Measurements from ENCODE around the gene RASD2. TPM values are rescaled to one million over a fixed set of nuclear protein-coding genes. Genes with fewer than 3 reads are reported as not detected.

Gene RASD2
- total RNA-seq, 4 donors from 2014 or later, result 8.5 to 19.7 (median 13.9) TPM

- Histone ChIP-seq H3K27ac (no peak overlapping the region), H3K4me1 (peaks cover 0 to 5% (median 0%) of the 10 kb centered on the region in 4 donors), H3K4me3 (no peak overlapping the region), H3K27me3 (no peaks in the 10 kb centered on the region), H3K9me3 (no peaks in the 10 kb centered on the region), H3K36me3 (no peaks in the 10 kb centered on the region)
- in situ Hi-C loops (cut with MboI; ENCODE audit: low pct_ligation_motif_present in 1 of 4, low pct_unique_long_range_greater_than_20kb in 1 of 4, low sequenced_read_pairs in 3 of 4) (no loop called here), intact Hi-C loops (cut with DNase I; ENCODE audit: low total_unique reads) (no loop called here)
- no peak for DNase-seq
- 83 to 94% methylated on average over 7 to 20 of the region's 20 CpGs for WGBS, 2 donors (ENCODE audit: low coverage in 1 of 2)
- TF ChIP-seq POLR2AphosphoS5 (IDR thresholded peaks at IDR 0.05), result no peak
- no peak for TF ChIP-seq EP300 (IDR thresholded peaks at IDR 0.05; ENCODE audit: low read depth)
- TF ChIP-seq POLR2A (IDR thresholded peaks at IDR 0.05), result no peak
- no peak for TF ChIP-seq CTCF (IDR thresholded peaks at IDR 0.05)
These were observed 21.3 kb downstream of the RASD2 start for GRCh38 chr22:35561796-35562526.

- Histone ChIP-seq H3K4me3 (no peak overlapping the region), H3K9me3 (no peaks in the 10 kb centered on the region), H3K27ac (no peak overlapping the region), H3K36me3 (no peaks in the 10 kb centered on the region), H3K27me3 (no peaks in the 10 kb centered on the region), H3K4me1 (peaks cover 0 to 5% (median 0%) of the 10 kb centered on the region in 4 donors)
- in situ Hi-C loops (cut with MboI; ENCODE audit: low pct_ligation_motif_present in 1 of 4, low pct_unique_long_range_greater_than_20kb in 1 of 4, low sequenced_read_pairs in 3 of 4) (no loop called here), intact Hi-C loops (cut with DNase I; ENCODE audit: low total_unique reads) (no loop called here)
- no peak for DNase-seq
- TF ChIP-seq EP300 (IDR thresholded peaks at IDR 0.05; ENCODE audit: low read depth), result no peak
- no peak for TF ChIP-seq CTCF (IDR thresholded peaks at IDR 0.05)
- no peak for TF ChIP-seq POLR2AphosphoS5 (IDR thresholded peaks at IDR 0.05)
- TF ChIP-seq POLR2A (IDR thresholded peaks at IDR 0.05), result no peak
- 65 to 84% methylated on average over 2 to 7 of the region's 7 CpGs for WGBS, 2 donors (ENCODE audit: low coverage in 1 of 2)
These were observed 22.6 kb downstream of the RASD2 start for GRCh38 chr22:35563211-35563610.

- Histone ChIP-seq H3K9me3 (no peaks in the 10 kb centered on the region), H3K4me3 (no peak overlapping the region), H3K36me3 (no peaks in the 10 kb centered on the region), H3K27ac (no peak overlapping the region), H3K27me3 (no peaks in the 10 kb centered on the region), H3K4me1 (peaks cover 0 to 7% (median 2%) of the 10 kb centered on the region in 4 donors)
- WGBS, 2 donors (ENCODE audit: low coverage in 1 of 2), result 43 to 61% methylated on average over 1 to 10 of the region's 10 CpGs
- in situ Hi-C loops (cut with MboI; ENCODE audit: low pct_ligation_motif_present in 1 of 4, low pct_unique_long_range_greater_than_20kb in 1 of 4, low sequenced_read_pairs in 3 of 4), result no loop called here
- no peak for TF ChIP-seq POLR2A (IDR thresholded peaks at IDR 0.05)
- no peak for TF ChIP-seq EP300 (IDR thresholded peaks at IDR 0.05; ENCODE audit: low read depth)
- TF ChIP-seq POLR2AphosphoS5 (IDR thresholded peaks at IDR 0.05), result no peak
- DNase-seq, result no peak
- intact Hi-C loops (cut with DNase I; ENCODE audit: low total_unique reads), result no loop called here
These were observed 24.6 kb downstream of the RASD2 start for GRCh38 chr22:35564975-35565867.

- no peak for DNase-seq
- TF ChIP-seq EP300 (IDR thresholded peaks at IDR 0.05; ENCODE audit: low read depth) (no peak), POLR2AphosphoS5 (IDR thresholded peaks at IDR 0.05) (no peak), CTCF (IDR thresholded peaks at IDR 0.05) (no peak), POLR2A (IDR thresholded peaks at IDR 0.05) (no peak)
- Histone ChIP-seq H3K27me3 (no peaks in the 10 kb centered on the region), H3K36me3 (no peaks in the 10 kb centered on the region), H3K4me3 (no peak overlapping the region), H3K9me3 (no peaks in the 10 kb centered on the region), H3K27ac (no peak overlapping the region), H3K4me1 (peaks cover 0 to 7% (median 2%) of the 10 kb centered on the region in 4 donors)
- intact Hi-C loops (cut with DNase I; ENCODE audit: low total_unique reads), result no loop called here
- 47 to 67% methylated on average over 2 to 23 of the region's 23 CpGs for WGBS, 2 donors (ENCODE audit: low coverage in 1 of 2)
- in situ Hi-C loops (cut with MboI; ENCODE audit: low pct_ligation_motif_present in 1 of 4, low pct_unique_long_range_greater_than_20kb in 1 of 4, low sequenced_read_pairs in 3 of 4), result no loop called here
These were observed 26.9 kb downstream of the RASD2 start for GRCh38 chr22:35567351-35568141.

Measured in transverse colon (tissue), 4 donors.